Measurements from ENCODE around the gene NEK4.

The NEK4 gene

DNA sequence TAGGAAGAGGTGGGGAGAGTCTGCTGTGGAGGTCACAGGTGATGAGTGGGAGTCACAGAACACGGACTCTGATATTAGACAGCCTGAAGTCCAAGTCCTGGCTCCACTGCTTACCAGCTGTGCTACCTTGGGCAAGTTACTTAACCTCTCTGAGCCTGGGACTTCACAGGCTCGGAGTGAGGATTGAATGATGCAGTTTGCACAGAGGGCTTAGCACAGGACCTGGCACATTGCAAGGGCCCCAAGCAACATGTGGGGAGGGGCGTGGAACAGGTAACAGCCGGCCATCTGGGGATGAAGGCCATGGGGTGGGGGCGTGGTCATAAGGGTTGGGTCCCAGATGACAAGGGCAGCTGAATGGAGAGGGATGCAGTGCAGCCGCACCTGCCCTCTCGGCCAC is 19.6 kb upstream of the NEK4 start:
- no peaks in the 10 kb centered on the region for H3K9me3 ChIP-seq (ENCODE audit: low read length)
- peaks cover 4% of the 10 kb centered on the region for H3K27me3 ChIP-seq (ENCODE audit: insufficient read depth, low read length)
- peaks cover 4% of the 10 kb centered on the region for H3K4me1 ChIP-seq (ENCODE audit: insufficient read depth, low read length)
- no peak overlapping the region for H3K4me3 ChIP-seq (ENCODE audit: low read length)
- no peak overlapping the region for H2AFZ ChIP-seq (ENCODE audit: low read depth, low read length)
- H3K36me3 ChIP-seq (ENCODE audit: insufficient read depth, low read length): no peaks in the 10 kb centered on the region

DNA sequence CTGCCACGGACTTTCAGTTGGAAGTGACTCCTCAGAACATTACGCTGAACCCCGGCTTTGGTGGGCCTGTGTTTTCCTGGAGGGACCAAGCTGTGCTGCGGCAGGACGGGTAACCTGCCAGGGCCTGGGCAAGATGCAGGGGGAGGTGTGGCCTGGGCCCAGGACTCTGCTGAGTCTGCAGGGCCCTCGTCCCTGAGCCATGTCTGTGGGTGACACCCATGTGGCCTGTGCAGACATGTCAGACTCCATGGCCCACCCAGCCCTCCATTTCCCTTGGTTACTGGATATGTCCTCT is 19.0 kb upstream of the NEK4 start:
- H3K4me3 ChIP-seq (ENCODE audit: low read length): no peak overlapping the region
- H3K36me3 ChIP-seq (ENCODE audit: insufficient read depth, low read length): no peaks in the 10 kb centered on the region
- no peak overlapping the region for H2AFZ ChIP-seq (ENCODE audit: low read depth, low read length)
- H3K9me3 ChIP-seq (ENCODE audit: low read length): no peaks in the 10 kb centered on the region
- H3K4me1 ChIP-seq (ENCODE audit: insufficient read depth, low read length): peaks cover 2% of the 10 kb centered on the region
- peaks cover 4% of the 10 kb centered on the region for H3K27me3 ChIP-seq (ENCODE audit: insufficient read depth, low read length)

DNA sequence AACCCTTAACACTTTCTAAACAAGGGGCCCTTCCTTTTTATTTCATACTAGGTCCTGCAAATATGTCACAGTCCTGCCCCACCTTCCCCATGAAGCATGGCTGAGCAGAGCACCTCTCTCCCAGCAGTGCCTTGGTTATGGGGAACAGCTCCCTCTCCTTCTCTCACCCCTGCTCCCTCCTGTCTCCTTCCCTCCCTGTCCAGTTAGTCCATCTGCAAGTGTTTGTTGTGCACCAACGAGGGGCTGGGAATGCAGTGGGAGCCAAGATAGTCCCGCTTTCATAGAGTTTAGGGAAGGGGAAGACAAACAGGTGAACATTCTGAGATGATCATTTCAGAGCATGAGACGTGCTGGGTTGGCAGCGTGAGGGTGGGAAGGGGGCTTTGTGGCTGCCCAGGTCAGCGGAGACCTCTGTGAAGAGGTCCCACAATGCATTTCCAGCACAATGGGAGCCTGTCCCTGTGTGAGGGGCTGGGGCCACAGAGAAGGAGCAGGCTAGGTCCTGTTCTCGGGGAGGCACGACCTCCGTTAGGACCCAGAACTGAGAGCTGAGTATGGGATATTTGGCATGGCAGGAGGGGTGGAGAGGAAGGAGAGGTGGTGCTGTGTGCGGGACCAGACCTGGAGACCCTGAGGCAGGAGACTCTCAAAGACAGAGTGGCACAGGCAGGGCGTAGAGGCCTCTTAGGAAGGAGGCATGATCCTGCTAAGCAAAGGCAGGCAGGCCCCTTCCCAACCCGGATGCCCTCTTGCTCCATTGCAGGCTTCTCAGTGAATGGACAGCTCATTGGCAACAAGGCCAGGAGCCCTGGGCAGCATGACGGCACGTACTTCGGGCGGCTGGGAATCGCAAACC is 18.4 kb upstream of the NEK4 start:
- Histone ChIP-seq H3K4me1 (ENCODE audit: insufficient read depth, low read length) (no peaks in the 10 kb centered on the region), H3K27me3 (ENCODE audit: insufficient read depth, low read length) (peaks cover 4% of the 10 kb centered on the region), H3K4me3 (ENCODE audit: low read length) (no peak overlapping the region), H2AFZ (ENCODE audit: low read depth, low read length) (no peak overlapping the region), H3K36me3 (ENCODE audit: insufficient read depth, low read length) (no peaks in the 10 kb centered on the region), H3K9me3 (ENCODE audit: low read length) (no peaks in the 10 kb centered on the region)

DNA sequence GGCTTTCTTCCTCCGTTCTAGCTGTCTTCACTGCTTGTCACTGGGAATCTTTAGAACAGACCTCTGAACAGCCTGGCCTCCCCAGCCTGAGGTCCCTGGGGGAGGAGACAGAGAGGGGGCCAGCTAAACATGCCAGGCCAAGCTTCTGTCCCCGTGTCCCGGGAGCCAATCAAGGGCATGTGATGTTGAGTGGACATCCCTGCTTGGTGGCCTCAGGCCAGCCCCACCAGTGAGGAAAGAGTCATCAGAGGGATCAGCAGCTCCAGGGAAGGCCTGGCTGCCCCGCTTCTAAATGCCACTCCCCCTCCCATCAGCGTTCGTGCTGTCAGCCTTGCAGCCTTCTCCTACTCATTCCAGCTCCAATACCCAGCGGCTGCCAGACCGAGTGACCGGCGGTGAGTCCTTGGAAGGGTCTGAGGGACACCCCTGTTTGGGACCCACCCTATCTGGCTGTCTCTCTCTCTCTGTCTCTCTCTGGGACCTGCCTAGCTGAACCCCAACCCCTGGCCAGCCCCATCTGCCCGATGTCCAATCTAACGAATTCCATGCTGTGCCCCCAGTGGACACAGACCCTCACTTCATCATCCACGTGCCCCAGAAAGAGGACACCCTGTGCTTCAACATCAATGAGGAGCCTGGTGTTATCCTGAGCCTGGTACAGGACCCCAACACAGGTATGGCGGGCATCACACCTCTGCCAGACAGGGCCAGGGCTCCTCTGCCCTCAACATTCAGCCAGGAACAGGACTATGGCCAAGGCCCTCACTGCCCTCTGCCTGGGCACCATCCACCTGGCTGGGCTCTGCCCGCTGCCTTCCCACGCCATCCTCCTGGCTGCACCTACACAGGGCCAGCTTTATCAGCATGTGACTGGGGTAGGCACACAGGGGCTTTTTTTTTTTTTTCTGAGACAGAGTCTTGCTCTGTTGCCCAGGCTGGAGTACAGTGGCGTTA is 17.2 kb upstream of the NEK4 start:
- H3K4me1 ChIP-seq (ENCODE audit: insufficient read depth, low read length): no peaks in the 10 kb centered on the region
- H2AFZ ChIP-seq (ENCODE audit: low read depth, low read length): no peak overlapping the region
- no peaks in the 10 kb centered on the region for H3K36me3 ChIP-seq (ENCODE audit: insufficient read depth, low read length)
- H3K27me3 ChIP-seq (ENCODE audit: insufficient read depth, low read length): peaks cover 4% of the 10 kb centered on the region
- H3K4me3 ChIP-seq (ENCODE audit: low read length): no peak overlapping the region
- H3K9me3 ChIP-seq (ENCODE audit: low read length): no peaks in the 10 kb centered on the region

DNA sequence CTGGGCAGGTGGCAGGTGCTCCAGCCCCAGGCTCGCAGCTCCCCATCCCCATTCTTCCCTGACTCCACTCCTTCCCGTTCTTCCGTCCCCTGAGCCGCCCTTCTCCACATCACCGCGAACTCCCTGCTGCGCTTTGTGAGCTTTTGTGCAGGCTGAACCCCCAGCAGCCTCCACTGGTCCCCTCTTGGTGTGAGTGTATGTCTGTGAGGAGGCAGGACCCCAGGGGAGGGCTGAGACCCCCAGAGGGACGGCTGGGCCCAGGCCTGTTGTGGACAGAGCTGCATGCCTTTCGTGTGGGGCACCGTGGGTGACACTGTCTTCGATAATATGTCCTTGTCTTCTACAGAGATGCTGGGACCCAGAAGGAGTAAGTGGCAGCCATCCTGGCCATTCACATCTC is 16.5 kb upstream of the NEK4 start:
- H3K4me3 ChIP-seq (ENCODE audit: low read length): no peak overlapping the region
- no peaks in the 10 kb centered on the region for H3K4me1 ChIP-seq (ENCODE audit: insufficient read depth, low read length)
- no peak overlapping the region for H2AFZ ChIP-seq (ENCODE audit: low read depth, low read length)
- H3K27me3 ChIP-seq (ENCODE audit: insufficient read depth, low read length): peaks cover 4% of the 10 kb centered on the region
- no peaks in the 10 kb centered on the region for H3K9me3 ChIP-seq (ENCODE audit: low read length)
- no peaks in the 10 kb centered on the region for H3K36me3 ChIP-seq (ENCODE audit: insufficient read depth, low read length)

DNA sequence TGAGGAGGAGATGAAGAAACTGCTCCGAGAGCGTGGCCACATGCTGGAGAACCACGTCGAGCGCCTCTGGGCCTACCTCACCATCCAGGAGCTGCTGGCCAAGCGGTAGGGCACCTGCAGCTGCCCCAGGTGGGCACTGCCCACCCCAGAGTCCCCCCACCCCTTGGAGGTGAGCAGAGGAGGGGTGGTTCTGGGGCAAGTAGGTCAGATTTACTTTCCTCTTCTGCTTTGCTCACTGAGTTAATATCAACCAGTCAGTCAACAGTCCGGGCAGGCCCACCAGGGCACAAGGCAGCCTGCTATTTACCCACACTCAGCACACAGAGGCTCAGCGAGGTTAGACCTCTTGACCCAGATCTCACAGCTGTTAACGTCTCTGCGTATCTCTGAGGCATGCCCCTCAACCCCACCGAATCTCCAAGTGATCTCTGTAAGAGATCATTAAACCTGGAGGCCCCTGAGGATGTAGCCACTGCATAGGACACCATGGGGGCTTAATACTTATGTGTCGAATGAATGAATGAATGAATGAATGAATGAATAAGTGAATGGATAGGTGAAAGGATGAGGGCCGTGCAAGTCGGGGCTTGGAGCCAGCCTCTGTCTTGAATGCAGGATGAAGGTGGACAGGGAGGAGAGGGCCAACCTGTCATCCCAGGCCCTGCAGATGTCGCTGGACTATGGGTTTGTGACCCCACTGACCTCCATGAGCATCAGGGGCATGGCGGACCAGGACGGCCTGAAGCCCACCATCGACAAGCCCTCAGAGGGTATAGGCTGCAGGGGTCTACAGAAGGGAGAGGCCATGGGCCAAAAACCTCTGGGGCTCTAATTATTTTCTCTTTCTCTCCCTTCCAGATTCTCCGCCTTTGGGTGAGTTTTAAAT is 15.8 kb upstream of the NEK4 start:
- no peak overlapping the region for H2AFZ ChIP-seq (ENCODE audit: low read depth, low read length)
- no peaks in the 10 kb centered on the region for H3K4me1 ChIP-seq (ENCODE audit: insufficient read depth, low read length)
- no peak overlapping the region for H3K4me3 ChIP-seq (ENCODE audit: low read length)

DNA sequence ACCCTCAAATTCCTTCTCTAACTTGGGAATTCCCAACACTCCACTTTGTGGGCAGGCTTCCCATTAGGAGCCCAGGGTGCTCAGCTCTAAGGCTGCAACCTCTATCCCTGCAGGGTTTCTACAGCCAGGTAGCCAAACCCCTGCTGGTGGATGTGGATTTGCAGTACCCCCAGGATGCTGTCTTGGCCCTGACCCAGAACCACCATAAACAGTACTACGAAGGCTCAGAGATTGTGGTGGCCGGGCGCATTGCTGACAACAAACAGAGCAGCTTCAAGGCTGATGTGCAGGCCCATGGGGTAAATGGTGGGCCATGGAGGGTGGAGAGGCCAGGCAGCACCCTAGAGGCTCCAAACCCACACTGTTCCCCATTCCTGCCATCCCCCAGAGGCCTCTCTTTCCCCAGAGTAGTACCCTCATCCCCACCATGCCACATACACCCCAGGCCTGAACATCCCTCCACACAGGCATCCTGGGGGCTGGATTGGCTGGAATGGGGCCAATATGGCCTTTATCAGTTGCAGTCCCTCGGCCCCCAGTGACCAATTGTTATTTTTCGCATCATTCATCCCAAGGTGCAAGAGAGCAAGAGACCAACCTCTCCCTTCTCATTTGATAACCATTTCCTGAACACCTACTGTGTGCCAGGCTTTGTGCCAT is 14.3 kb upstream of the NEK4 start:
- Histone ChIP-seq H3K4me3 (ENCODE audit: low read length) (no peak overlapping the region), H3K4me1 (ENCODE audit: insufficient read depth, low read length) (no peaks in the 10 kb centered on the region), H3K27me3 (ENCODE audit: insufficient read depth, low read length) (peaks cover 3% of the 10 kb centered on the region), H3K36me3 (ENCODE audit: insufficient read depth, low read length) (no peaks in the 10 kb centered on the region), H3K9me3 (ENCODE audit: low read length) (no peaks in the 10 kb centered on the region), H2AFZ (ENCODE audit: low read depth, low read length) (no peak overlapping the region)

More for the DNA sequence above, 15.8 kb upstream of the NEK4 start:
- no peaks in the 10 kb centered on the region for H3K9me3 ChIP-seq (ENCODE audit: low read length)
- peaks cover 3% of the 10 kb centered on the region for H3K27me3 ChIP-seq (ENCODE audit: insufficient read depth, low read length)
- H3K36me3 ChIP-seq (ENCODE audit: insufficient read depth, low read length): no peaks in the 10 kb centered on the region

DNA sequence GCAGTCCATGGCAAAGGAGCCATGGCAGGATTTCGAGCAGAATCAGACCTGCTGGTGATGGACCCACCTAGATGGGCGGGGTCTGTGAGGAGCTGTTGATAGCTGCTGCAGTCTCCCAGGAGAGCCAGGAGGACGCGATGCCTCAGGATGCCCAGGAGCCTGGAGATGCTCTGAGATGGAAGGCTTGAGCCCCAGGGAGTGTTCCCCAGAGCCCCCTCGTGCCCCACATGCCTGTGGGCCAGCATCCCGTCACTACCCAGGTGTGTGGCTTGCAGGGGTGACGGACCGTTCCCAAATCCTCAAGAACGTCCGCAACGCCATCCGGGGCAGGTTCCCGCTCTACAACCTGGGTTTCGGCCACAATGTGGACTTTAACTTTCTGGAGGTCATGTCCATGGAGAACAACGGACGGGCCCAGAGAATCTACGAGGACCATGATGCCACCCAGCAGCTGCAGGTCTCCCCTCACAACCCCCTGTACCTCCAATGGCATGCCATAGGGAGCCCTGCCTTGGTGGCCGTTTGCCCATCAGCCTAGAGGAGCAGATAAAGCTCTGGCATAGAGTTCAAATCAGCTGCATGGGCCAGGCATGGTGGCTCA is 13.4 kb upstream of the NEK4 start:
- Histone ChIP-seq H3K9me3 (ENCODE audit: low read length) (no peaks in the 10 kb centered on the region), H3K36me3 (ENCODE audit: insufficient read depth, low read length) (no peaks in the 10 kb centered on the region), H3K4me1 (ENCODE audit: insufficient read depth, low read length) (no peaks in the 10 kb centered on the region), H3K27me3 (ENCODE audit: insufficient read depth, low read length) (peaks cover 3% of the 10 kb centered on the region), H3K4me3 (ENCODE audit: low read length) (no peak overlapping the region), H2AFZ (ENCODE audit: low read depth, low read length) (no peak overlapping the region)

DNA sequence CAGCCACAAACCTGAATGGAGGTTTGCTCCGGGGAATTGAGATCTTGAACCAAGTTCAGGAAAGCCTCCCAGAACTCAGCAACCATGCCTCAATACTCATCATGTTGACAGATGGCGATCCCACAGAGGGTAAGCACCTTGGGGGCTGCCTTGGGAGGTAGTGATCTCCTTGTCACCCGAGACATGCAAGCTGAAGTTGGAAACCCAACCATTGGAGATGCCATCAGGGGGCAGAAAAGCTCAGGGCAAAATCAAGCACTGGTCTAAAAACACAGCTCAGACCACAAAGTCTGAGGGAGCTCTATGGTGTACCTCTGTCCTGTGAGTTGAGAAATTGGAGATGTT is 12.4 kb upstream of the NEK4 start:
- H3K9me3 ChIP-seq (ENCODE audit: low read length): no peaks in the 10 kb centered on the region
- H2AFZ ChIP-seq (ENCODE audit: low read depth, low read length): no peak overlapping the region
- no peaks in the 10 kb centered on the region for H3K4me1 ChIP-seq (ENCODE audit: insufficient read depth, low read length)
- peaks cover 3% of the 10 kb centered on the region for H3K27me3 ChIP-seq (ENCODE audit: insufficient read depth, low read length)
- H3K36me3 ChIP-seq (ENCODE audit: insufficient read depth, low read length): no peaks in the 10 kb centered on the region
- H3K4me3 ChIP-seq (ENCODE audit: low read length): no peak overlapping the region

DNA sequence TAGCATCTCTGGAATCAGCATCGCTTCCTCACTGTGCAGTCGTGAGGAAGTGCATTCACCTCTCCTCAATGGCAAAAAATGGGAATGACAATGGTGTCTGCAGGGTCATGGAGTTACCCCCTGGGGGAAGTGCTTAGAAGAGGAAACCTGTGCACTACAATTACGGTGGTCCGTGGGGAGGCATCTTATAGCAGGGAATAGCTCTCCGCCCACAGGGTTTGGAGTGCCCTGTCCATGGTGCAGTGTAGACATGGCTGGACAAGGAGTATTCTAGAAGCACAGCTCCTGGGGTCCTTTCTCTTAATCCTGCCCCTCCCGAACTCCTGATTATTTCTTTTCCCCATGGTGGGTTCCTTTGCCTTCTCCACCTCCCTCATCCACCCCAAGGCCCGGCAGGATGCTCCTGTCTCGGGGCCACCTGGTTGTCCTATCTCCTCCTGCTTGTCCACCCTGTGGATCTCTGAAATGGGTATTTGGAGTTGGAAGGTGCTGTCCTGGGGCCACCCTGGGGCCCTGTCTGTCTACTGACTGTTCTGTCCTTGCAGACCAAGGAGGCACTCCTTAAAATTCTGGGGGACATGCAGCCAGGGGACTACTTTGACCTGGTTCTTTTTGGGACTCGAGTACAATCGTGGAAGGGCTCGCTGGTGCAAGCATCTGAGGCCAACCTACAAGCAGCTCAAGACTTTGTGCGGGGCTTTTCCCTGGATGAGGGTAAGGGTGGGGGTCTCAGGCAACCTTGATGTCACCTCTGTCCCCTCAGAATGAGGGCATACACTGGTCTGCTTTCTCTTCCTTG is 11.9 kb upstream of the NEK4 start:
- Histone ChIP-seq H3K4me3 (ENCODE audit: low read length) (no peak overlapping the region), H2AFZ (ENCODE audit: low read depth, low read length) (no peak overlapping the region), H3K27me3 (ENCODE audit: insufficient read depth, low read length) (no peaks in the 10 kb centered on the region), H3K9me3 (ENCODE audit: low read length) (no peaks in the 10 kb centered on the region), H3K36me3 (ENCODE audit: insufficient read depth, low read length) (no peaks in the 10 kb centered on the region), H3K4me1 (ENCODE audit: insufficient read depth, low read length) (no peaks in the 10 kb centered on the region)

DNA sequence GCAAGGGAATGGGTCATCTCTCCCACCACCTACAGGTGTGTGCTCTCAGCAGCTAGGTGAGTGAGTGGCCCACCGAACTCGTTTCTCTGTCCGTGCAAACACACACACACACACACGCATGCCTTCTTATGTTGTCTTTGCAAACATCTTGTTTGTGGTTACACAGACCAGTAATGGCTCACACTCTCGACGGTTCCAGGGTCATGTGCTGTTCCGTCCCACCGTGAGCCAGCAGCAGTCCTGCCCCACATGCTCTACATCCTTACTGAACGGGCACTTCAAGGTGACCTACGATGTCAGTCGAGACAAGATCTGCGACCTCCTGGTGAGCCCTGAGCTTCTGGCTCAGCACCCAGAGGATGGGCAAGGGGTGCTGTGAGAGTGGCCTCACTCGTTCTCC is 11.0 kb upstream of the NEK4 start:
- H3K4me1 ChIP-seq (ENCODE audit: insufficient read depth, low read length): no peaks in the 10 kb centered on the region
- no peak overlapping the region for H2AFZ ChIP-seq (ENCODE audit: low read depth, low read length)
- no peaks in the 10 kb centered on the region for H3K36me3 ChIP-seq (ENCODE audit: insufficient read depth, low read length)
- no peak overlapping the region for H3K4me3 ChIP-seq (ENCODE audit: low read length)
- H3K9me3 ChIP-seq (ENCODE audit: low read length): no peaks in the 10 kb centered on the region
- no peaks in the 10 kb centered on the region for H3K27me3 ChIP-seq (ENCODE audit: insufficient read depth, low read length)

Data from neuron (in vitro differentiated cells).